GM18508 (cell line): ENCODE measurements around the gene NFATC1.
"Not testable (repeated sequence)": the region's sequence is repeated elsewhere in the genome, so short reads cannot be mapped to it uniquely, and the experiment has no call there.

ENCODE experiments used
- ATAC-seq: cut with Tn5 transposase; IDR thresholded peaks from one replicate; pipeline ENCODE4 v1.9.1; 2021; ENCODE audit warnings: moderate number of reproducible peaks; ENCODE audit not compliant: insufficient read depth, unreplicated experiment

NFATC1 gene

DNA sequence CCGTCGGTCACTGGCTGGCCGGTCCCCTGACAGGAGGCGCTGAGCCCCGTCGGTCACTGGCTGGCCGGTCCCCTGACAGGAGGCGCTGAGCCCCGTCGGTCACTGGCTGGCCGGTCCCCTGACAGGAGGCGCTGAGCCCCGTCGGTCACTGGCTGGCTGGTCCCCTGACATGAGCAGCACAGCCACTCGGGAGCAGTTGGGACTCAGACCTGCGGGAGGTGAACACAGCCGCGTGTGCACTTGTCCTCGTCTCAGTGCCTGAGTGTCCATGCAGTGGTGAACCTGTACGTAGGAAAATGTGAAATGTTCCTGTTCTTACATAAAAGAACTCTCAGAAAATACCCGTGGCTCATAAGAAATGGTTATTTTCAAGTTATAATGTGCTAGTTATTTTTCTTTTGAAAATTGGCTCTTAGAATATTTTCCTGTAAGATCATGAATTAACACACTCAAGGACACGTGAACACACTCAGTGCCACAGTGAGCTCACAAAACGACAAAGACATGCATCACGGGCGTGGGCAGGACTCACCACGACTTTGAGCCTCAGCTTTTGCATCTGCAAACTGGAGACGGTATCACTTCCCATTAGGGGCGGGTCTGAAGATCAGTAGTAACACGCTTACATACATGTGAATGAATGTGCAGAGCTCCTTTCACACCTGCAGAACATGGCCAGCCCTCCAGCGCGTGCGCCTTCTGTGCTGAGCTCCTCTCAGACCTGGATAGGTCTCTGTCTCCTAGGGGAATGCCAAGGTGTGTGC is 21.1 kb upstream of the NFATC1 start:
- no peak for ATAC-seq

- no peak for ATAC-seq
Measured at GRCh38 chr18:79375441-79376154, 20.1 kb upstream of the NFATC1 start.

DNA sequence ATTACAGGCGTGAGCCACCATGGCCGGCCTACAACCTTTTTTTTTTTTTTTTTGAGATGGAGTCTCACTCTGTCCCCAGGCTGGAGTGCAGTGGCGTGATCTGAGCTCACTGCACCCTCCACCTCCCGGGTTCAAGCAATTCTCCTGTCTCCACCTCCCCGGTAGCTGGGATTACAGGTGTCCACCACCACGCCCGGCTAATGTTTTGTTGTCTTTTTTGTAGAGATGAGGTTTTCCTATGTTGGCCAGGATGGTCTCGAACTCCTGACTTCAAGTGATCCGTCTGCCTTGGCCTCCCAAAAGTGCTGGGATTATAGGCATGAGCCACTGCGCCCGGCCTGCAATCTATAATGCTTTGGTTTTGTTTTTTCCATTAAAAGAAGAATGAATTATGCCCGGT is 19.1 kb upstream of the NFATC1 start:
- ATAC-seq, result not testable (repeated sequence)

DNA sequence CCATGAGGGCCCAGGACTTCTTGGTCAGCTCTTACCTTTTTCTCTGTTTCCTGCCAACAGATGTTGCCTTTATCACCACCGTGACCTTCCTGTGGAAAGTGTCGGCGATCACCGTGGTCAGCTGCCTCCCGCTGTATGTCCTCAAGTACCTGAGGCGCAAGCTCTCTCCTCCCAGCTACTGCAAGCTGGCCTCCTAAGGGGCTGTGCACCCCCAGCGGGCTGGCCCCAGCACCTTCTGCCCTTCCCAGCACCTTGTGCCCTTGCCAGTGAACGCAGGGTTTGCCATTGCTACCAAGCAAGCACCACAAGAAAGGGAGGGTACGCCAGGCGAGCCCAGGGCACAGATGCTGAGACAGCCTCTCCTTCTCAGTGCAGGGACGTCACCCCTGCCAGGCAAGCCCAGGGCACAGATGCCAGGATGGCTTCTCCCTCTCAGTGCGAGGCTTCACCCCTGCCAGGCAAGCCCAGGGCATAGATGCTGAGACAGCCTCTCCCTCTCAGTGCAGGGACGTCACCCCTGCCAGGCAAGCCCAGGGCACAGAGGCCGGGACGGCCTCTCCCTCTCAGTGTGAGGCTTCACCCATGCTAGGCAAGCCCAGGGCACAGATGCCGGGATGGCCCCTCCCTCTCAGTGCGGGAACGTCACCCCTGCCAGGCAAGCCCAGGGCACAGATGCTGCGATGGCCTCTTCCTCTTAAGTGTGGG is 18.4 kb upstream of the NFATC1 start:
- ATAC-seq, result no peak

DNA sequence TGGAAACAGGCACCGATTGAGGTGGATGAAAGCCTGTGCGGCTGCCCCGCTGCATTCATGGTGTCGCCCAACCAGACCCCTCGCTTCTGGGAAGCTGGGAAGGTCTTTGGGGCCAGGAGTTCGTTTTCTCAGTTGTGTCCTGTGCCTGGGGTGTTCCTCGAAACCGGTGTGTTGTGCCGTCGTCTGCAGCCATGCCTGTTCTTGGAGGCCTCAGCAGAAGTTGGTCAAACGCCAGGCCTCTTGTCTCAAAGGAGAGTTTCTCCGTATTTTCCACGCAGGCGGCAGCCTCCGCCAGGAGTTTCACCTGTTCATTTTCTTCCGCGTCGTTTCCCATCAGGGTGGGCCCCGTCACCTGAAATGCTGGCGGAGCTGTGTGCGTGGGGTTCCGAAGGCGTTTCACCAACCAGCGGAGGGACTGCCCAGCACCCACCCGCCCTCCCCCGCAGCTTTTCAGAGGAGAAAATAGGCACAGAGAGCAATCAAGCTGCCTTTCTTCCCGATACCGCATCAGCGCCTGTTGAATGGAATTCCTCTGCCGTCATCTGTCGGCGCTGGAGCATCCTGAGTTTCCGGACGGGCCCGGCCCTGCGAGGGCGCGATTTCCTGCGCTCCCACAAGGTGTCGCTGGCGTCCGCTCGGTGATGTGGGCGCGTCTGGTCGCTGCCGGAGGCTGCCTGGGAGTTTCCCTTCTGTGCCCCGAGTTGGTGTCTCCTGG is 17.0 kb upstream of the NFATC1 start:
- no peak for ATAC-seq

DNA sequence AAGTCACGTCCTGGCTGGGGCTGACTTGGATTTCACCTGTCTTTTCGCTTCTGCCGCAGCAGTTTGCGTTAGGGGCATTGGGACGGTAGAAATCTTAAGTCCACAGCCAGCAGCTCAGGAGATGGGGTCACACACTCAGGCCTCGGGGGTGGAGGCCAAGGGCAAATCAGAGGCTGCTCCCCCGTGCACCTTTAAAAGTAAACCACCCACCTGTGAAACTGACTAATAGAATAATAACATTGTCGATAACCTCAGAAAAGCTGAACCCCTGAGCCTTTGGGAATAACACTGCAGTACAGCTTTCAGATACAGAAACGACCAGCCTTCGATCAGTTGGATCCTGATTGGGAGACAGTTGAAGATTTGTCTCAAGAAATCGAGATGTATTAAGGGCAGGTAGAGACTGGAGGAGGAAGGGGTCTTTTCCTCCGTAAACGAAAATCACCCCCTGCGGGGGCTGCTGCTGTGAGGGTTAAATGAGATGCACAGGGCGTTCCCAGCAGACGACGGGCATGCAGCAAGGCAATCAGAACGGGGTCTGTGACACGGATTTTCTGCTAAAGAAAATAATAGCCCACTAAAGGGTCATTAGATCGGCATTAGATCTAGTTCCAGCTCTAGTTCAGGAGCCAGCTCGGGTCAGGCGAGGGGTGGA is 16.4 kb upstream of the NFATC1 start:
- no peak for ATAC-seq

GRCh38 chr18:79379931-79380815 is 15.6 kb upstream of the NFATC1 start:
- ATAC-seq, result no peak

- ATAC-seq, result no peak
Measured at GRCh38 chr18:79380816-79381806, 14.6 kb upstream of the NFATC1 start.

DNA sequence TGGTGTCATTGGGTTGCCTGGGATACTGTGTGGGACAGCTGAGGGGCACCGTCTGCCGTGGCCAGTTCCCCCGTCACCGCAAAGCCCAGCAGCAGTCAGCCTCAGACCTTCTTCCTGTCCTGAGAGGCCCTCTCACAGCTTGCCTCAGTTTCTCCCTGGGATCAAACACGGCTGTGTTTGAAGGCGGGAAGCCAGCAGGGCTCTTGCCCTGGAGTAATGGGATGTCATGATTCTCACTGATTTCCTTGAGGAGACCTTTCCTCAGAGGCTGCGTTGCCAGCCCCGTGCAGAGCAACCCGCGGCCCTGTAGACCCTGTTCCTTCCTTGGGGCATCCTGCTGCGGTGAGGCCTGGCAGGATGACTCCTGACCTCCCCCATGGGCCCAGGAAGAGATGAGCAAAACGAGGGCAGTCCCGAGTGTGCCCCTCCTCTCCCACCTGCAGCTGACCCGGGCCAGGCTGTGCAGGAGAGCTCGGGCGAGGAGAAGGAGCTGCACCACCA is 13.9 kb upstream of the NFATC1 start:
- no peak for ATAC-seq

GRCh38 chr18:79382681-79383387 is 12.9 kb upstream of the NFATC1 start:
- ATAC-seq, result no peak

- ATAC-seq, result no peak
Measured at GRCh38 chr18:79383388-79384056, 12.2 kb upstream of the NFATC1 start.

DNA sequence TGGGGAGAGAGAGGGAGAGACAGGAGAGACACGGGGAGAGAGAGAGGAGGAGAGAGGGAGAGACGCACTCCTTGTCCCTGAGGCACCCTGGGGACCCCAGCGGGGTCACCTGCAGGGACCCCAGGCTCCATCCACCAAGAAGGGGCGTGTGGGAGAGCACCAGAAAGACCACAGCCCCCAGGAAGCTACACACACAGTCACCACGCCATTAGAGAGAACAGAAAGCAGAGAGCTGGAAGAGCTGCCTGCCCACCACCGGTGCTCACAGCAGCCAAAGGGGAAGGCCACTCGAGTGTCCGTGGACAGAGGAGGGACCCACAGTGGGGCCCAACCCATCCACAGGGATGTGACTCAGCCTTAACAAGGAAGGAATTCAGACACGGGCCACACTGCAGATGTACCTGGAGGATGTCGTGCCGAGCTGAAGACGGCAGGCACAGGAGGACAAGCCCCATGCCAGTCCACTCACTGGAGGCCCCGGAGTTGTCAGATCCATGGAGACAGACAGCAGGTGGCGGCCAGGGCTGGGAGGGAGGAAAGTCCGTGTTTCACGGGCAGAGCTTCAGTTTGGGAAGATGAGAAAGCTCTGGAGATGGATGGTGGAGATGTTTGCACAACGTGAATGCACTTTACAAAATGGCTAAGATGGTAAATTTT is 11.5 kb upstream of the NFATC1 start:
- ATAC-seq, result no peak

DNA sequence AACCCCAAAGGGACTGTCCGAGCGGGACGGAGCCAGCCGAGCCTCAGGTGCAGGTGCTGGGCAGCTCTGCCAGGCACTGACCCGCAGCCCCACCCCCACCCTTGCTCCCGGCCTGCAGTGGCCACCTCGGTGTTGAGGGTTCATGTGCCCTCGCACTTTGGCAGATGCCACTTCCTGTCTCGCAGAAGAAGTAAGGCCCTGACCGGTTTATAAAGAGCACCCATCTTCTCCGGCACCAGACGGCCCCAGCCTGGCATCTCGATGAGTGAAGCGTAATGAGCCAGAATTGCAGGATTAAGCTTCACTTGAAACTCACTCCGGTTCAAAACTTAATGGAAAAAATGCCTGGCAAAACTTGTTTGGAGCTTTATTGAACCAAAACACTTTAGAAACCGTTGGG is 10.9 kb upstream of the NFATC1 start:
- no peak for ATAC-seq

DNA sequence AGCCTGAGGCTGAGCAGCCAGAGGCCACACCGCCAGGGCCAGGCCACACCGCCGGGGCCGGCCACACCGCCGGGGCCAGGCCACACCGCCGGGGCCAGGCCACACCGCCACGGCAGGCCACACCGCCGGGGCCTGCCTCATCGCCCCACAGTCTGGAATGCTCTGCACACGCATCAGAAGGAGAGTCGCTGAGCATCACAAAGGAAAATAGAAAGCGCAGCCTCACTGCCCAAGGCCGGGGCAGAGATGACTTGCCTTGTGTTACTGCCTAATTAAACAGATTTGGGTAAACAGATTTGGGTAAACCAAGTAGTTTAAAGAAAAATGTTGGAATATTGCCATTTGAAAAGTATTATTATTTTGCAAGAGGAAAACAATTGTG is 10.4 kb upstream of the NFATC1 start:
- no peak for ATAC-seq

GRCh38 chr18:79385708-79386341 is 9.9 kb upstream of the NFATC1 start:
- no peak for ATAC-seq

DNA sequence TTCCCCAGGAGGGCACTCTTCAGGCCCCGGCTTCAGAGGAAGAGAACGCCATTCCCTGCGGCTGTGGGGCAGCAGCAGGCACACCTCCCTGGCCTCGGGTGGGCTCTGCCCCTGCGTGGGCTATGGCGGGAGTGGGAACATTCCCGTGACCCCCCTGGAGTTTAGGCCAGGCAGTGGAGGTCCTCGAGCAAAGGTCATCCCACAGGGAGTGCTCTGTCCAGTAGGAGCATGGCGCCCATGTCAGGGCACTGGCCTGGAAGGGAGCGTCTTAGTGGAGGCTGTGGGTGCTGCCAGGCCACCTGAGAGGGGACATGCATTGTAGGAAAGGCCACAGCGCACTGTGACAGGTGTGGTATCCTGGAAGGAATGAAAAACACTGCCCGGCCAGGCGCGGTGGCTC is 9.2 kb upstream of the NFATC1 start:
- no peak for ATAC-seq
